GM18519 (cell line): Measurements from ENCODE around the gene ORAI1.
"Not testable (repeated sequence)": the region's sequence is repeated elsewhere in the genome, so short reads cannot be mapped to it uniquely, and the experiment has no call there.

Experiments used
- ATAC-seq: cut with Tn5 transposase; IDR thresholded peaks from one replicate; pipeline ENCODE4 v1.9.1; 2021; ENCODE audit warnings: mild to moderate bottlenecking, moderate library complexity; ENCODE audit not compliant: unreplicated experiment, low FRiP score

ORAI1 gene

GRCh38 chr12:121641343-121641630 is 15.0 kb downstream of the ORAI1 start:
- ATAC-seq: no peak

GRCh38 chr12:121648458-121649028 is 22.2 kb downstream of the ORAI1 start:
- ATAC-seq: no peak

DNA sequence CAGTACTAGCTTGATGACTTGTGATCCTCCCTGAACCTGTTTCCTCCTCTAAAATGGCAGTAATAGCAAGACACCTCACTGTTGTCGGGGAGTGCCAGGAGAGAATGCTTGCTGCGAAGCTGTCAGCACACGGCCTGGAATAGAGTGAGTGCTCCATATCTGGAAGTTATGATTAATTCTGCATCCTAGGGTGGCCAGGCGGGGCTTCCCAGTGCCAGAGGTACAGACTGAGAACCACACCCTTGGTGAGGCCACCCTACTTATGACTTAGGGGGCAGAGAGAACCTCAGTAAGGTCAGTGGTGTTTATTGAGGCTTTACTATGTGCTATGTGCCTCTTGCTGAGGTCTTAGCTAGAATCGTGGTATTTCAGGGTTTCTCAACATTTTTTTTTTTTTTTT is 23.0 kb downstream of the ORAI1 start:
- ATAC-seq: no peak

GRCh38 chr12:121649819-121650353 is 23.6 kb downstream of the ORAI1 start:
- no peak for ATAC-seq

DNA sequence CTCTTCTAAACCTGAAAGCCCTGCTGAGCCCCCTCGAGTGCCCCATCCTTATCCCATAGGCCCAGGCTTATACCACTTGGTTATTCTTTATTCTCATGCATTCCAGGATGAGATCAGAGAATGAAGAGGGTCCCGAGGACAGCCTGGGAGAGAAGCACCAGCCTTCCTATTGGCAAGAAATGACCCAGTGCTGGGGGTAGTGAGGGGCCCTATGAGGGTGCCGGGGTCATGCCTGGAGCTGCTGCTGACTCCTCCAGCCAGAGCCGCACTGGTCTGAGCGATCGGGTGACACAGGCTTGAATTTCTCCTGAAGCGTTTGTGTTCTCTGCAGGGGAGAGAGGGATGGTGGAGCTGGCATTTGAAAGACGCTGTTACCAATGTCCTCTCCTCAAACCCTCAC is 25.0 kb downstream of the ORAI1 start:
- ATAC-seq: no peak

GRCh38 chr12:121652767-121653497 is 26.6 kb downstream of the ORAI1 start:
- ATAC-seq: no peak

DNA sequence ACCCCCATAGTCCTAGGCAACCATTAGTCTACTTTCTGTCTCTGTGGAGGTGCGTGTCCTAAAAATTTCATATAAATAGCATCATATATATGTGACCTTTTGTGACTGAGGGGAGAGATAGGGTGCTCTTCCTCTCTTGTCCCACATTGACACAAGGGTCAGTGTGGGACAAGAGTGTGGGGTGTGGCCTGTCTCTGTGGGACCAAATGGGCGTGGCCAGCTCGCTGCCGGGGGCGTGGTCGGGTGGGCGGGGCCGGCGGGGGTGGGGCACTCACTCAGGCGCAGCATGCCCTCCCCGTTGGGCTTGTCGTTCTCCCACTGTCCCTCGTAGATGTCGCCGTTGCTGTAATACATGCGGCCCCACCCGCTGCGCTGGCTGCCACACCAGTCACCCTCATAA is 27.7 kb downstream of the ORAI1 start:
- ATAC-seq: no peak

- no peak for ATAC-seq
Measured at GRCh38 chr12:121656122-121656521, 29.8 kb downstream of the ORAI1 start.

- ATAC-seq: no peak
Measured at GRCh38 chr12:121657305-121658008, 31.1 kb downstream of the ORAI1 start.

DNA sequence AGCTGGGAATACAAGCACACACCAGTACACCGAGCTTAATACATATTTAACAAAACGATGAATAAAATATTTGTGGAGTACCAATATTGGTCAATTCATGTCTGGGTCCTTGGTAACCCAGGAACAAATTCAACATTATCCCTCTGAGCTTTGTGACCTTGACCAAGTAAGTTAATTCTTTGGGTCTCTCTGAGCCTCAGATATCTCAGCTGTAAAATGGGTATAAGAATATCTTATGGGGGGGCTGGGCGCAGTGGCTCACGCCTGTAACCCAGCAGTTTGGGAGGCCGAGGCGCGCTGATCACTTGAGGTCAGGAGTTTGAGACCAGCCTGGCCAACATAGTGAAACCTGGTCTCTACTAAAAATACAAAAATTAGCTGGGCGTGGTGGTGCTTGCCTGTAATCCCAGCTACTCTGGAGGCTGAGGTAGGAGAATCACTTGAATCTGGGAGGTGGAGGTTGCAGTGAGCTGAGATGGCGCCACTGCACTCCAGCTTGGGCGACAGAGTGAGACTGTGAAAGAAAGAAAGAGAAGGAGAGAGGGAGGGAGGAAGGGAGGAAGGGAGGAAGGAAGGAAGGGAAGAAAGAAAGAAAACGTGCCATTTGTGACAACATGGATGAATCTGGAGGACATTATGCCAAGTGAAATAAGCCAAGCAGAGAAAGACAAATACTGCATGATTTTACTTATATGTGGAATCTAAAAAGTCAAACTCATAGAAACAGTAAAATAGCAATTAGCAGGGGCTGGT is 35.2 kb downstream of the ORAI1 start:
- not testable (repeated sequence) for ATAC-seq

- no peak for ATAC-seq
Measured at GRCh38 chr12:121663610-121663929, 37.2 kb downstream of the ORAI1 start.

GRCh38 chr12:121666829-121667228 is 40.5 kb downstream of the ORAI1 start:
- ATAC-seq: not testable (repeated sequence)

DNA sequence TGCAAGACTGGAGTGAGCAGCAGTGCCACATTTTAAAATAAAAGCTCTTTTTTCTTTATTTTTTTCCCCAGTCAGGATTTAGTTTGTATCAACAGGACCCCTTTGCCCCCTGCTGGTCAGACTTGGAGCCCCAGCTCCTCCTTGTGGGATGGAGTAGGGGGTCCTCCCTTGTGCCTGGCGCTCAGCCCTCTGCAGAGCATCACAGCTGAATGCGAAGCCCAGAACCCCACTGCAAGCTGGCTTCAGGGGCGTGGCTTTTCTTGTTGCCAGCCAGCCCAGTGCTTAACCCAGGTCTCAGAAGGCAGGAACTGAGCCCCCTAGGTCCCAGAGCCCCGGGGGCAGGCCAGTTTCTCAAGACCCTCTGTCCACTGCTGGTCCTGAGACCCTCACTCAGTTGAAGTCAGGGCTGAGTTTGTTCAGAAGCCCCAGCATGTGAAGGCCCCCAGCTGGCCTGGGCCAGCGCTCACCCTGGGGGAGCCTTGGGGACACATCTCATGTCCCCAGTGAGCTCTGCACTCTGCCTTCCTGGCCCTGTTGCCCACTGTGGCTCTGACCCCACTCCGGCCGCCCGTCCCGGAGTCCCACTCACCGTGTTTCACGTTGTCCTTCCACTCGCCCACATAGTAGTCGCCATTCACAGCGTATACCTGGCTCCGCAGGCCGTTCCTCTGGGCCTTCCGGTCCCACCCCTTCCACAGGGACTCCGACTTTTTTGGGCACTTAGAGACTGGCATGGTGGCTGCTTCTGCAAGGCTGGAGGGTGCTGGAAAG is 42.6 kb downstream of the ORAI1 start:
- ATAC-seq: no peak

DNA sequence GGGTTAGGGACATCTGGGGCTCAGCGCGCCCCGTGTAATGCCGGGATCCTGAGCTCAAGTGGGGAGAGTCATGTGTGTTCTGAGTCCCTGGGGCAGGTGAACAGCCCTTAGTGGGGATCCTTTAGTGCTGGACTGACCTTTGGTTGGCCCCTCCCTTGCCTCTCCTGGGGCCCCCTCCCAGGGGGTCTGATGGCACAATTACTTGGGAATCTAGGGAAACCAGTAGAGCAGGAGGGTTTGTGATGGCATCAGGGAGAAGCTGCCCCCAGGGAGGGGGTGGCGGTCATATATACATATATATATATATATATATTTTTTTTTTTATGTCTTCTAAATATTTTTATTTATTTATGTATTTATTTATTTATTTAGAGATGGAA is 43.2 kb downstream of the ORAI1 start, which contains the start of gene MORN3:
Gene MORN3, minus strand, starts transcription at position 134 of the 380 bp plus-strand sequence. CDS start 171 bp downstream, outside the sequence.
- ATAC-seq: no peak

- ATAC-seq: no peak
Measured at GRCh38 chr12:121673013-121673511, 46.7 kb downstream of the ORAI1 start.

GRCh38 chr12:121676190-121676589 is 49.9 kb downstream of the ORAI1 start:
- no peak for ATAC-seq

GRCh38 chr12:121678305-121678704 is 52.0 kb downstream of the ORAI1 start:
- ATAC-seq: no peak

DNA sequence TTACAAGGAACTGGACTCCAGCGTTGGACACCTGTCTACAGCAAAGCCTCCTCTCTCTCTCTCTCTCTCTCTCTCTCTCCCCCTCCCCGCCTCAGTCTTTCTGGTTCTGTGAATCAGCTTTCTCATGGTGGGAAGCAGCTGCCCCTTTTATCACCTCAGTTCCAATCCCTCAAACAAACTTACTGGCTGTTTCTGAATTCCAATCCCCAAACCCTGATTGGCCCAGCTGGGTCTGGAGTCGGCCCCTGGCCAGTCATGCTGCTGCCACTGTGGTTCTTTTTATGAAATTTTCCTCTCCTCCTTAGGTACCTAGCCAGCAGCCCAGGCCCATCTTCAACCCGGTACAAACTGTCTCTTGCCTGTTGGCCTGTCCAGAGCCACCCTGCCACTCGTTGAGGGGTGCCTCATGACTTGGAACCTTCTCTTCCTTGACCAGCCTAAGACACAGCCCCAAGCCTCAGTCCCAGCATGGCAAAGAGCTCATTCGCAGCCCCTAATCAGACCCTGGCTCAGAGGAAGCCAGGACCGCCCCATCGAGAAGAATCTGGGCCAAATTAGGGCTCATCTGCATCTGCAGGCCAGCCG is 52.5 kb downstream of the ORAI1 start:
- ATAC-seq: no peak

- not testable (repeated sequence) for ATAC-seq
Measured at GRCh38 chr12:121679661-121680197, 53.4 kb downstream of the ORAI1 start.
